B cell (primary cell): ENCODE data around the gene LARGE1. TPM values are rescaled to one million over a fixed set of nuclear protein-coding genes. Genes with fewer than 3 reads are reported as not detected.

Experiments used
- ATAC-seq: fragments of 200-7000 bp; cut with Tn5 transposase; one replicate; pipeline ENCODE4 v1.10.0; 2021; ENCODE audit warnings: low read depth, mild to moderate bottlenecking, moderate number of reproducible peaks, moderate library complexity
- CTCF ChIA-PET: fragments of 350-600 bp; sonication (Branson Sonifier 250); formaldehyde crosslinking; loops from one replicate; lab custom pipeline; 2021; ENCODE audit warnings: antibody characterized with exemption, inconsistent platforms; lab: Charles Lee
- POLR2A ChIA-PET: fragments of 350-600 bp; sonication (Branson Sonifier 250); formaldehyde crosslinking; loops from one replicate; lab custom pipeline; 2021; ENCODE audit warnings: antibody characterized with exemption; lab: Charles Lee
- DNase-seq: peaks from one replicate; pipeline ENCODE4 v3.0.0; 2013
- H2AFZ ChIP-seq: 2 replicates; pipeline ENCODE4 v1.6.1; 2012; ENCODE audit warnings: mild to moderate bottlenecking, low read depth, low read length; ENCODE audit not compliant: insufficient read depth, poor library complexity, severe bottlenecking
- H3K27ac ChIP-seq, 2 donors: 1 replicate in 1 of 2; 2 replicates in 1 of 2; pipeline ENCODE4 v1.5.1; 2012 to 2013; ENCODE audit warnings: low read length in 2 of 2, mild to moderate bottlenecking in 2 of 2, moderate library complexity in 1 of 2
- H3K27me3 ChIP-seq, 4 experiments: fragments of 200-600 bp in 1 of 4; sonication (generic) in 1 of 4; replicated peaks in 1 of 4; 1 replicate in 2 of 4; 2 replicates in 2 of 4; pipeline versions ENCODE4 v1.6.1 to v1.7.0; 2013 to 2016; ENCODE audit warnings: low read length in 3 of 4, mild to moderate bottlenecking in 2 of 4, mixed read lengths in 1 of 4, moderate library complexity in 1 of 4; ENCODE audit not compliant: insufficient read depth in 4 of 4, control insufficient read depth in 3 of 4; ENCODE audit errors: control extremely low read depth in 1 of 4
- H3K36me3 ChIP-seq, 2 experiments: replicated peaks in 1 of 2; 1 replicate in 1 of 2; 2 replicates in 1 of 2; pipeline versions ENCODE4 v1.6.1 to v1.7.1; 2013; ENCODE audit warnings: low read length in 1 of 2; ENCODE audit not compliant: insufficient read depth in 2 of 2, control insufficient read depth in 1 of 2; ENCODE audit errors: control extremely low read depth in 1 of 2, extremely low read depth in 1 of 2
- H3K4me1 ChIP-seq, 2 donors: fragments of 200-600 bp in 1 of 2; sonication (generic) in 1 of 2; 1 replicate in 1 of 2; 2 replicates in 1 of 2; pipeline versions ENCODE4 v1.5.1 to v1.6.1; 2013 to 2017; ENCODE audit warnings: low read length in 2 of 2; ENCODE audit not compliant: control insufficient read depth in 2 of 2, insufficient read depth in 2 of 2
- H3K4me2 ChIP-seq: replicated peaks from 2 replicates; pipeline ENCODE3; 2012; ENCODE audit warnings: mild to moderate bottlenecking, low read depth, low read length; ENCODE audit not compliant: poor library complexity, severe bottlenecking
- H3K4me3 ChIP-seq, 5 experiments: fragments of 200-600 bp in 1 of 5; sonication (generic) in 1 of 5; 1 replicate in 3 of 5; 2 replicates in 2 of 5; pipeline versions ENCODE4 v1.5.1 to v1.7.0; 2011 to 2016; ENCODE audit warnings: low read length in 4 of 5, mild to moderate bottlenecking in 4 of 5, low read depth in 2 of 5, control low read depth in 1 of 5, moderate library complexity in 1 of 5; ENCODE audit not compliant: insufficient read depth in 1 of 5; ENCODE audit errors: control extremely low read depth in 1 of 5, extremely low read depth in 1 of 5
- H3K79me2 ChIP-seq: fragments of 200-600 bp; sonication (generic); one replicate; pipeline ENCODE4 v1.6.0; 2016; ENCODE audit warnings: low read length; ENCODE audit not compliant: control insufficient read depth, insufficient read depth
- H3K9ac ChIP-seq: fragments of 200-600 bp; sonication (generic); 2 replicates; pipeline ENCODE4 v1.6.1; 2017; ENCODE audit warnings: mild to moderate bottlenecking, low read length, moderate library complexity
- H3K9me3 ChIP-seq, 3 donors: one replicate each; pipeline versions ENCODE4 v1.6.1 to v1.7.1; 2013; ENCODE audit warnings: low read length in 2 of 3; ENCODE audit not compliant: control insufficient read depth in 2 of 3, insufficient read depth in 1 of 3; ENCODE audit errors: control extremely low read depth in 1 of 3
- H4K20me1 ChIP-seq: 2 replicates; pipeline ENCODE4 v1.6.0; 2012; ENCODE audit warnings: mild to moderate bottlenecking, low read length; ENCODE audit not compliant: insufficient read depth, control insufficient read depth, poor library complexity, severe bottlenecking
- H3K27ac Mint-ChIP-seq: one replicate; pipeline ENCODE4 v1.8.0; 2021; ENCODE audit warnings: mixed read lengths
- H3K27me3 Mint-ChIP-seq: one replicate; pipeline ENCODE4 v1.8.0; 2021; ENCODE audit warnings: mixed read lengths
- H3K4me1 Mint-ChIP-seq: one replicate; pipeline ENCODE4 v1.8.0; 2021; ENCODE audit warnings: mixed read lengths
- H3K4me3 Mint-ChIP-seq: one replicate; pipeline ENCODE4 v1.8.0; 2021; ENCODE audit warnings: mixed read lengths
- H3K9me3 Mint-ChIP-seq: one replicate; pipeline ENCODE4 v1.8.0; 2022; ENCODE audit warnings: mixed read lengths; ENCODE audit not compliant: insufficient read depth
- CTCF ChIP-seq: fragments of 200-600 bp; IDR thresholded peaks from one replicate; pipeline ENCODE4 v1.8.0; 2022; ENCODE audit warnings: antibody characterized with exemption, mild to moderate bottlenecking
- EZH2 ChIP-seq: IDR thresholded peaks from 2 replicates; pipeline ENCODE4 v1.6.1; 2012; ENCODE audit warnings: borderline replicate concordance, low read depth, mild to moderate bottlenecking, moderate library complexity, low read length; ENCODE audit not compliant: insufficient read depth, poor library complexity, severe bottlenecking
- WGBS: methylation state at CpG from one replicate; pipeline ENCODE4 v1.1.5; 2013; ENCODE audit warnings: missing lambda C conversion rate; ENCODE audit not compliant: insufficient coverage; 5-methylcytosine and 5-hydroxymethylcytosine counted together
- intact Hi-C: fragments of 100-400 bp; cut with micrococcal nuclease; formaldehyde crosslinking; loops from one replicate; pipeline ENCODE4 v1.10.0; 2022
- polyA plus RNA-seq: library from polyadenylated mRNA; depleted of rRNA; stranded (reverse); fragments of >200 nt; gene quantifications from 2 replicates; pipeline ENCODE4 v1.2.3, GENCODE V29; 2012
- total RNA-seq, 2 donors: library from RNA; stranded (reverse); fragments of 120-200 nt in 1 of 2; gene quantifications; 1 replicate in 1 of 2; 2 replicates in 1 of 2; pipeline versions ENCODE4 v1.2.3 to v1.2.4, GENCODE V29; 2013 to 2022

Gene LARGE1
- total and polyA plus RNA-seq, 2 donors (not counting 1 experiment from before 2014, with no cell fraction given): 20.7 to 82.0 TPM

GRCh38 chr22:33758961-33759360, 161.3 kb downstream of the LARGE1 start:
- Histone ChIP-seq H3K9me3 (peaks cover 0 to 10% (median 0%) of the 10 kb centered on the region in 3 donors), H3K79me2 (peaks cover 16% of the 10 kb centered on the region), H2AFZ (no peak overlapping the region), H3K4me3 (no peak overlapping the region), H3K9ac (no peak overlapping the region), H3K36me3 (peaks cover 0 to 20% of the 10 kb centered on the region in 2 experiments), H3K4me1 (peaks cover 0 to 3% of the 10 kb centered on the region in 2 donors), H3K4me2 (no peak overlapping the region), H4K20me1 (peaks cover 30% of the 10 kb centered on the region), H3K27ac (no peak overlapping the region), H3K27me3 (no peaks in the 10 kb centered on the region)
- ChIA-PET POLR2A (no interaction called here), CTCF (no interaction called here)
- ATAC-seq (no peak), DNase-seq (no peak)
- H3K27me3 Mint-ChIP-seq: no peaks in the 10 kb centered on the region
- TF ChIP-seq EZH2 (no peak), CTCF (no peak)
- H3K4me1 Mint-ChIP-seq: peaks cover 13% of the 10 kb centered on the region
- H3K4me3 Mint-ChIP-seq: no peak overlapping the region
- no peak overlapping the region for H3K27ac Mint-ChIP-seq
- intact Hi-C loops: no loop called here
- no peaks in the 10 kb centered on the region for H3K9me3 Mint-ChIP-seq

- Histone ChIP-seq H3K36me3 (peaks cover 0 to 23% of the 10 kb centered on the region in 2 experiments), H4K20me1 (peaks cover 28% of the 10 kb centered on the region), H3K27ac (no peak overlapping the region), H3K4me1 (peaks cover 0 to 3% of the 10 kb centered on the region in 2 donors), H3K9ac (no peak overlapping the region), H3K4me3 (no peak overlapping the region), H2AFZ (no peak overlapping the region), H3K79me2 (peaks cover 15% of the 10 kb centered on the region), H3K27me3 (no peaks in the 10 kb centered on the region), H3K4me2 (no peak overlapping the region), H3K9me3 (peaks cover 0 to 14% (median 0%) of the 10 kb centered on the region in 3 donors)
- no peak overlapping the region for H3K27ac Mint-ChIP-seq
- peaks cover 12% of the 10 kb centered on the region for H3K4me1 Mint-ChIP-seq
- no peak overlapping the region for H3K4me3 Mint-ChIP-seq
- ATAC-seq: no peak
- no peak for TF ChIP-seq CTCF
- no peak for TF ChIP-seq EZH2
- no peak for DNase-seq
- H3K9me3 Mint-ChIP-seq: no peaks in the 10 kb centered on the region
- intact Hi-C loops: no loop called here
- 79% methylated on average over 9 of the region's 9 CpGs for WGBS
- ChIA-PET CTCF (interaction anchor here (0.8 to 1.0 kb wide), 2 partner anchors 14 to 239 kb away, joined by 3 read pairs; no protein-coding TSS in a partner anchor), POLR2A (no interaction called here)
- no peaks in the 10 kb centered on the region for H3K27me3 Mint-ChIP-seq
These were observed 162.3 kb downstream of the LARGE1 start for GRCh38 chr22:33757802-33758483.
